GM18907 (cell line): ENCODE results near the gene EDN2.

Experiments
- ATAC-seq: cut with Tn5 transposase; IDR thresholded peaks from one replicate; pipeline ENCODE4 v1.9.1; 2021; ENCODE audit warnings: mild to moderate bottlenecking, moderate library complexity; ENCODE audit not compliant: unreplicated experiment

The EDN2 gene

DNA sequence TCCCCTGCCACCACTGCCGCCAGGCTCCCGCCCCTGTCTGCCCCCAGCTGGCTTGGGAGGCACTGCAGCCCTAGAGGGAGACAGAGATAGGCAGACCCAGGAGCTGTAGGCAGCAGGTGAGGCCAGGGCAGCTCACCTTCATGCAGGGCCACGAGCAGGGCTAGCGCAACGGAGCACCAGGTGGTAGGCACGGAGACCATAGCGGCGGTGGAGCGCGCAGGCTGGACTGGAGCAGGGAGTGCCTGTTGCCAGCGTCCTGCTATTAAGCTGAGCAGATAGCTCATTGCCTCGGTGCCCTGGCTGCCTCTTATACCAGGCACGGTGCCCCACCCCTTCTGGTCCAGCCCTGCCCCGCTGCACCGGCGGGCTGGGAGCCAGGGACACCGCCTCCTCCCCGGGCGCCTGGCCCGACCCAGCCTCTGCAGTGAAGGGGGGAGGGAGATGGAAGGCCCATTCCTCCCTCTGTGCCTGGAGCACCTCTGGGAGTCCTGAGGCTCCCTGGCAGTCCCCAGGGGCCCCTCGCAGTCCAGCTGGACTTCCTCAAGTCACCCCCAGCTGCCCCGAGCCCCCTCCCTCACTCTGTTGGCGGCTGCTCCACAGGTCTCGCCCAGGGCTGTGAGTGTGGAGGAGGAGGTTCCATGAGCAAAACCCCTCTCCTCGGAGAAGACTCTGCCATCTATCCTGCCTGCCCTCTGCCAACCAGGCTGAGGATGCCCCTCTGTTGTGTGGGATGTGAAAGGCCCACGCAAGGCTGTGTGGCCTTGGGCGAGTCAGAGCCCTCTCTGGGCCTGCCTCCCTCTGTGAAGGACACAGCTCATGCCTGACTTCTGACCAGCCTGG, at the start of gene EDN2:
TSS of gene EDN2 (minus strand) at position 282 of the 840 bp plus-strand sequence. CDS start at position 200, 82 bp downstream.
- ATAC-seq: no peak

DNA sequence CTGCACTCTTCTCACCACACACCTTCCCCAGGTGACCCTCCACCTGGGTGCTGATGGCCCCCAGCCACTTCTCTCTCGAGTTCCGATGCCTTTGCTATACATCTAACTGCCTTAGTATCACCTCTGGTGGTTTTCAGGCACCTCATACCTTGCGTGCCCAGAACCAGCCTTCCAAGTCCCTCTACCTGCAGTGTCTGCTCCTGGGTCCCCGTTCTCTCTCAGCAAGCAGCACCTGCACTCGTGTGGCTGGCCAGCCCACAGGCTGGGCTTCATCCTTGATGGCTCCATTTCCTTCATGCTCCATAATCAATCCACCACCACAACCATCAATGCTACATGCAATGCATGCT, 49.2 kb upstream of the EDN2 start:
- ATAC-seq: no peak

- no peak for ATAC-seq
These were observed 48.7 kb upstream of the EDN2 start for GRCh38 chr1:41533016-41533730.

- ATAC-seq: no peak
These were observed 47.9 kb upstream of the EDN2 start for GRCh38 chr1:41532206-41532975.

- no peak for ATAC-seq
These were observed 45.9 kb upstream of the EDN2 start for GRCh38 chr1:41530411-41530810.

DNA sequence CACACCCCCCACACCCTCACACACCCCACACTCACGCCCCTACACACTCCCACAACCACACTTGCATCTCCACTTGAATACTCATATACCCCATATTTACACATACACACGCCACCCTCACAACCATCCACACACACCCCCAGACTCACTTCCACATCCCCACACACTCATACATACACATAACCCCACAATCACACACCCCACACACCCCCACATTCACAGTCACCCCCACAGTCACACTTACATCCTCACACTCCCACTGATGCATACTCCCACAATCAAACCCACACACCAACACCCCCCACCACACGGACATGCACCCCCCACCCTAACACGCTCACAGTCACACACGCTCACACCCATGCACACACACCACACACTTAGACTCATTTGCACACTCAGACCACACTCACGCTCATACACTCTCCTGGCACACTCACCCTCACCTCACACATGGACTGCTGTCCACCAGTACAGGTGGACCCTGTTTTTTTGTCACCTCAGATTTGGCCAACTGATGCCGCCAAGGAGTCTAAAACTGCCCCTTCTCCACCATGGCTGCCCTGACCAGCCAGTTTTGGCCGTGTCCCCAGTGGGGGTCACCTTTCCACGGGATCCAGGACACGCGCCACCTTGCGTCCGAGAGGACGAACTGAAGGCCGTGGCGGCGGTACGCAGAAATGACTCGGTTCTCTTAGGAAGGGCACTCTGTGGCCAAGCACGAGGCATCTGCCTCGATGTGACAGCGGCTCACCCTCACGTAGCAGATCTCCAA, 45.3 kb upstream of the EDN2 start:
- ATAC-seq: no peak

GRCh38 chr1:41528726-41529605, 44.5 kb upstream of the EDN2 start:
- ATAC-seq: no peak

- ATAC-seq: no peak
These were observed 43.6 kb upstream of the EDN2 start for GRCh38 chr1:41528106-41528505.

- ATAC-seq: no peak
These were observed 42.6 kb upstream of the EDN2 start for GRCh38 chr1:41526956-41527561.

- no peak for ATAC-seq
These were observed 41.6 kb upstream of the EDN2 start for GRCh38 chr1:41525891-41526587.

DNA sequence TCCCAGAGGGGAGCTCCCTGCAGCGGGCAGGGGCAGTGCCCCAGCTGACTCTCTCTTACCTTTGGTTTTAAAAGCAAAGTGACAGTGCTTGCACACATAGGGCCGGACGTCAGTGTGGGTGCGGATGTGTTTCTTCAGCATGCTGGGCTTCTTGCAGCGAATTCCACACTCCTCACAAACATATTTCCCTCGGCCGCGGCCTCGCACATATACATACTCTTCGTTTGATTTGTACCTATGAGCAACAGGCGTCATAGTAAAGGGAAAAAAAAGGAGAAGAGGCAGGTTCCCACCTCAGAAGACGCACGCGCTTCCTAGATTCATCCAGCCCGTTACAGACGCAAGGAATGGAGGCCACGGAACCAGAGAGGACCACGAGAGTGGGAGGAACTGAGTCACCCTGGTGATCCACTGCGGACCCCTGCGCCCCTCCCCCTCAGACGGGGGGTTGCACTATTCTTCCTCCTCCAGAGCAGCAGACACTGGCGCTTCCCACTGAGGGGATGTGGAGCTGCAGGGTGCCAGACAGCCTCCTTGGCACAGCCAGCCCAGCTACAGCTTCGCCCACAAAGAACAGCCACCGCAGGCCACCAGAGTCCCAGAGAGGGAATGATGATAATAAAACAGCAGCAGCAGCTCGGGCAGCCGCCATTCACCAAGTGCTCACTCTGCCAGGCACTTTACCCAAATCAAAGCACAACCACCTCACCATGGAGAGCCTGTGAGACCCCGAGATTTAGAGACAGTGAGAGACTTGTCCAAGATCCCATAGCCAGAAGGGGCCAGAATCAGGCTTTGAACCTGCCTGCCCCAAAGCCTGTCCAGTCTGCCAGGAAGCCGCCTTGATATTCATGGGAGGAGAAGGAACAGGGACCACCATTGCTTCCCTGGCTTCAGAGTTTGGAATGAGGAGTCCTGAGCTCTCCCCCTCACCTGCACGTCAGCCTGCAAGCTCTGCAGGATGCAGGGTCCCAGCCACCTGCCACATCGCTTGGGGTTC, 40.5 kb upstream of the EDN2 start:
- no peak for ATAC-seq

DNA sequence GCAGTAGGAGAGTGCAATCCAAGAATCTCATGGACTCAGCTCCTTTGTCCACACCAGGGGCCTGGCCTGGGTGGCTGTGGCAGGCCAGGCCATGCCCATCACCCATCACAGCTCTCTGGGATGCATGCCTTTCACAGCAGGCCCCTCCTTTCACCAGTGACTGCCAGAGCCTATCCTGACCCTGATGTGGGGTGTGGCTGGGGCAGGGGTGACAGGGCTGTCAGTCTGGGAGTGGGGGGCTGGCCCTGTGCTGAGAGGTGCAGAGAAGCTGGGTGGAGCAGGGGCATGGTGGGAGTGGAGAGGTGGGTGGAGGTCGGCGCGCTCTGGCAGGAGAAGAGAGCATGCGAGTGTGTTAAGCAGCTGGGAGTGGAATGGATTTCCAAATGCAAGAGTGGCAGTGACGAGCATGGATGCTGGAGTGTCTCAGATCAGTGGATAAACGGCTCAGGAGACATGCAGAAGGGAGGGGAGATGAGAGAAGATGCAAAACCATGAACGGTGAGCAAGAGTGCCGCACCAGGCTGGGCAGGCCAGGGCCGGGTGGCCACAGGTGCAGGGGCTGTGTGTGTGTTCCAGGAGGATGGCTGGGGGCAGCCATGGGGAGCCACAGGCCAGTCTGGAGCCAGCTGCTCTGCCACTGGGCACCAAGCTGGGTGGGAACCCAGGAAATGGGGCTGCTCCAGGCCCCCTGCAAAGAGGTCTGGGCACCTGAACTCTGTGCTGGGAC, 39.6 kb upstream of the EDN2 start:
- ATAC-seq: no peak

GRCh38 chr1:41523071-41523470, 38.6 kb upstream of the EDN2 start:
- no peak for ATAC-seq

DNA sequence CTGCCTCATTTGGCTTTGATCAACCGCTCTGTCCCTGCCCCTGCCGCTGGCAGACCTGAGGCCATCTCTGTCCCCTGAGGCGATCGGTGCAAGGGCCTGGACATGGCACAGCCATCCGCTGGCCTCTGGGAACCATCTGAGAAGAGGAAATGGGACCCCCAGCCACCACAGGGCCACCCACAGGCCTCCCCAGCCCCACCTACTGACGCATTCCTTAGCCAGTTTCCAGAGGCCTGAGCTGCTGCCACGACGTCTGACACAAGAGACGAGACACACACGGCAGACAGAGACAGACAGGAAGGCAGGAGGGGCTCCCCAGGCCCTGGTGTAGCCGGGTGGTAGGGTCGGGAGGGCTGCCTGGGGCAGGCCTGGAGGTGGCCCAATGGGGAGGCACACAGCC, 37.3 kb upstream of the EDN2 start:
- ATAC-seq: no peak

DNA sequence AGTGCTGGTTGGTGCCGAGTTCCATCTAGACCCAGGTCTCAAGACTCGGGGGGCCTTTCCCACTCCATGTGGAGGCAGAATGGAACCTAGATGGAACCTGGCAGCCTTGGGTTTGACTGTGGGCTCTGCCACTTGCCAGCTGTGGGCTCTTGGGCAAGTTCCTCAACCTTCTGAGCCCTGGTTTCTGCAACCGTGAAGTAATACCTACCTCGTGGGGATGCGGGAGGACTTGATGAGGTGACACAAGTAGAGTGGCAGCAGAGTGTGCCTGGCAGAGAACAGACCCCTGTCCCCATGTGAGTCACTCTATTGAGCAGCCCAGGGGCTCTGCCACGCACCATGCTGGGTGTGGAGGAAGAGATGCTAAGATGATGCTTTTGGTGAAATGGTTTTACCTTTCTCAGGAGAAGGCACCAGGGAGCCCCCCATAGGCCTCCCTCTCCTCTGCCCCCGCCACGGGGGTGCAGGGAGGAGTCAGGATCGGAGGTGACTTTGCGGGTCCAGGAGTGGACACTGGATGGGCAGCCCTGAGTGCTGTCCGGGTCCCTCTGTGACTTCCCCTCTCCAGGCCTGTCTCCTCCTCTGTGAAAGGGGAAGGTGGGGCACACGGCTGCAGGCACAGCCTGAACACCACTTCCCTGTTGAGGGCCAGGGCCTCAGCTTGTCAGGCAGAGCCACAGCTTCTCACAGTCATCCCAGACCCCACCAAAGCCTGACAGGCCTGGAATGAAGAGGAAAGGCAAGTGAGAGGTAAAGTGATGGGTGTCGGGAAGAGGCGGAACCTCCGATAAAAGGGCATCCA, 36.7 kb upstream of the EDN2 start:
- no peak for ATAC-seq

- ATAC-seq: no peak
These were observed 35.2 kb upstream of the EDN2 start for GRCh38 chr1:41519667-41520066.
